HG02973 (cell line): ENCODE measurements around the gene ACSS3.

Experiments
- ATAC-seq: cut with Tn5 transposase; IDR thresholded peaks from one replicate; pipeline ENCODE4 v1.9.1; 2021; ENCODE audit warnings: moderate library complexity; ENCODE audit not compliant: unreplicated experiment

The ACSS3 gene

GRCh38 chr12:81294325-81295190 lies 216.7 kb downstream of the ACSS3 start:
- ATAC-seq, result no peak

DNA sequence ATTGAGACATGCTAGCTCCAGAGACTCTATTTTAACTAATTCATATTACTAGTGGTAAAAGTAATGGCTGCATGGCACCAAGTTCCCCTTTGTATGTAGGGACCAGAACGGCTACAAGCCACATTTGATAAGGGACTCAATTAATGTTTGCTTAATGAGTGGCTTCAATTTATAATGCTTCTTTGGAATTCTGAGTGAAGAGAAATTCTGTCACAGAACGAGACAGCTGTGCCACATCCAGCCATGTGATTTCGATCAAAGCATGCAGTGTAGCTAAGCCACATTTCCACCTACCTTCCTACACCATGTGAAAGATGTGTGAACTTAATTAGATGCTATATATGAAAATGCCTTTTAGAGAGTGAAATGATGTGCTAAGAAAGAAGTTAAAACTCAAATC lies 217.4 kb downstream of the ACSS3 start:
- no peak for ATAC-seq

GRCh38 chr12:81296556-81297305 lies 218.9 kb downstream of the ACSS3 start:
- no peak for ATAC-seq

DNA sequence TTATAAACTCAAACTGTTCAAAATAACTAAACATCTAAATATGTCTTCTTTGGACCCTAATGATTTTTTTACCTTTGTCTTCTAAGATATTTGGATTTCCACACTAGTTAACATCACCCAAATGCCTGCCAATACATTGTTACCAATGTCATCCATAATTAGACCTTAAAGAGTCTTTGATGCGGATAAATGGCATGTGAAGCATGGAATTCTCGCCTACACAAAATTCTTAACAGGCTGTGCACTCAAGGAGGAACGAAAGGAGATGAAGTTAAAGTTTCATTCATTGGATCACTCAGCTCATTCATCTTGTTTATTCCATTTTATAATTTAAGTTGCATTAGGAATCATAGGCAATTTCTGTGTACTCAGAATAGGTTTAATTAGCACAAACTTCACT lies 219.7 kb downstream of the ACSS3 start:
- no peak for ATAC-seq

GRCh38 chr12:81300454-81300853 lies 222.6 kb downstream of the ACSS3 start:
- no peak for ATAC-seq

DNA sequence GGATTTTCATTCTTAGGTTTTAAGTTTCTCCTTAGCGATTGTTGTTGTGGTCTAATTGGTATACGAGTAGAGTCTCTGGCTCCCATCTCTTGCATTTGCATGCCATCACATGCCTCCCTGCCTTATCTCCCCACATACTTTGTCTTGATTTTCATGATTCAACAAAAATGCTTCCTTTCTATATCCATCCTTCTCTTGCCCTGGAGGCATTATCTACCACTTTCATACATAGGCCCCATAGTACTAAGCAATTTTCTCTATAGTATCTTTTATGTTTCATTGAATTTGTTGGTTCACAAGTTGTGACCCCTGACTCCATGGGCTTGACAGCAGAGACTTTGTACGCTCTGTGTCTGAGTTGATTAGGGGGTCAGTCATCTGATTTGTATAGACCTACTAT lies 226.1 kb downstream of the ACSS3 start:
- no peak for ATAC-seq
